H1 (cell line): ENCODE measurements around the gene PGAM1. TPM values are rescaled to one million over a fixed set of nuclear protein-coding genes. Genes with fewer than 3 reads are reported as not detected.
"Not testable (repeated sequence)": the region's sequence is repeated elsewhere in the genome, so short reads cannot be mapped to it uniquely, and the experiment has no call there.

Source experiments
- CTCF ChIA-PET: fragments of 300-600 bp; sonication (Branson Sonifier 250); formaldehyde crosslinking; loops from one replicate; lab custom pipeline; 2021; ENCODE audit not compliant: partially characterized antibody; lab: Charles Lee
- POLR2A ChIA-PET: fragments of 300-600 bp; sonication (Branson Sonifier 250); formaldehyde crosslinking; loops from one replicate; lab custom pipeline; 2021; ENCODE audit warnings: inconsistent platforms; ENCODE audit not compliant: partially characterized antibody; lab: Charles Lee
- DNase-seq, 2 experiments: peaks; one replicate each; pipeline versions ENCODE4 v3.0.0 to v3.0.0-alpha.2; 2010 to 2022; ENCODE audit warnings: low spot score in 2 of 2, low read depth in 1 of 2, mixed read lengths in 1 of 2
- FAIRE-seq: peaks from 2 replicates; lab custom pipeline; 2011; peaks lifted over from hg19 to GRCh38; lab: Jason Lieb, UNC
- H2AFZ ChIP-seq: 2 replicates; pipeline ENCODE4 v1.8.1; 2012; ENCODE audit warnings: low read length, inconsistent platforms
- H2AK5ac ChIP-seq: 2 replicates; pipeline ENCODE4 v1.6.1; 2013; ENCODE audit warnings: low read depth, low read length
- H2BK120ac ChIP-seq: replicated peaks from 2 replicates; pipeline ENCODE3; 2013; ENCODE audit warnings: low read depth, low read length, inconsistent platforms
- H2BK12ac ChIP-seq: 2 replicates; pipeline ENCODE4 v1.6.1; 2013; ENCODE audit warnings: low read depth, low read length
- H2BK15ac ChIP-seq: 2 replicates; pipeline ENCODE4 v1.6.1; 2013; ENCODE audit warnings: low read length
- H2BK20ac ChIP-seq: 2 replicates; pipeline ENCODE4 v1.6.1; 2013; ENCODE audit warnings: low read length
- H2BK5ac ChIP-seq: 2 replicates; pipeline ENCODE4 v1.6.1; 2013; ENCODE audit warnings: low read depth, low read length
- H3K14ac ChIP-seq: 2 replicates; pipeline ENCODE4 v1.6.1; 2013; ENCODE audit warnings: inconsistent platforms; ENCODE audit not compliant: insufficient read length
- H3K18ac ChIP-seq: 2 replicates; pipeline ENCODE4 v1.6.1; 2013; ENCODE audit warnings: low read length; ENCODE audit errors: extremely low read depth
- H3K23ac ChIP-seq: 2 replicates; pipeline ENCODE4 v1.6.1; 2013; ENCODE audit warnings: inconsistent platforms; ENCODE audit not compliant: insufficient read length
- H3K23me2 ChIP-seq: 2 replicates; pipeline ENCODE4 v1.6.1; 2013; ENCODE audit warnings: low read depth, low read length
- H3K27ac ChIP-seq: 2 replicates; pipeline ENCODE4 v1.6.1; 2011; ENCODE audit warnings: low read depth, low read length, inconsistent platforms
- H3K27me3 ChIP-seq, 4 experiments: replicated peaks in 1 of 4; 1 replicate in 1 of 4; 2 replicates in 3 of 4; pipeline versions ENCODE4 v1.6.1 to v1.8.1; 2011 to 2013; ENCODE audit warnings: low read length in 3 of 4, mild to moderate bottlenecking in 3 of 4, inconsistent platforms in 2 of 4, mixed read lengths in 2 of 4, moderate library complexity in 1 of 4; ENCODE audit not compliant: control insufficient read depth in 3 of 4, insufficient read depth in 3 of 4; ENCODE audit errors: extremely low read depth in 1 of 4
- H3K36me3 ChIP-seq, 4 experiments: 2 replicates each; pipeline versions ENCODE4 v1.6.1 to v1.8.1; 2011 to 2013; ENCODE audit warnings: mild to moderate bottlenecking in 4 of 4, low read length in 3 of 4, moderate library complexity in 2 of 4, control low read depth in 1 of 4, inconsistent platforms in 1 of 4; ENCODE audit not compliant: insufficient read depth in 4 of 4, control insufficient read depth in 2 of 4
- H3K4ac ChIP-seq: replicated peaks from 2 replicates; pipeline ENCODE3; 2013; ENCODE audit warnings: low read length, low read depth, mixed read lengths, inconsistent platforms; ENCODE audit not compliant: insufficient read length
- H3K4me1 ChIP-seq, 4 experiments: replicated peaks in 1 of 4; 1 replicate in 1 of 4; 2 replicates in 3 of 4; pipeline versions ENCODE4 v1.6.1 to v1.8.1; 2011 to 2013; ENCODE audit warnings: low read length in 3 of 4, inconsistent platforms in 2 of 4, mixed read lengths in 1 of 4; ENCODE audit not compliant: insufficient read depth in 4 of 4, control insufficient read depth in 3 of 4
- H3K4me2 ChIP-seq, 2 experiments: 2 replicates each; pipeline versions ENCODE4 v1.6.1 to v1.8.1; 2011 to 2013; ENCODE audit warnings: low read depth in 2 of 2, low read length in 2 of 2, control low read depth in 1 of 2, inconsistent platforms in 1 of 2, mild to moderate bottlenecking in 1 of 2; ENCODE audit not compliant: insufficient read depth in 1 of 2
- H3K4me3 ChIP-seq, 4 experiments: fragments of 200-600, 300-600 bp in 1 of 4; sonication (generic), shearing (Covaris generic), sonication (Bioruptor Twin) in 1 of 4; 2 replicates each; pipeline versions ENCODE4 v1.5.1 to v1.8.1; 2011 to 2016; ENCODE audit warnings: low read length in 4 of 4, low read depth in 3 of 4, control low read depth in 2 of 4, inconsistent platforms in 2 of 4, mild to moderate bottlenecking in 2 of 4, mixed read lengths in 1 of 4, moderate library complexity in 1 of 4; ENCODE audit not compliant: insufficient read depth in 2 of 4; ENCODE audit errors: extremely low read depth in 1 of 4
- H3K56ac ChIP-seq: replicated peaks from 2 replicates; pipeline ENCODE3; 2013; ENCODE audit warnings: low read depth, mild to moderate bottlenecking, mixed read lengths, low read length, inconsistent platforms; ENCODE audit not compliant: insufficient read length
- H3K79me1 ChIP-seq: 2 replicates; pipeline ENCODE4 v1.6.1; 2013; ENCODE audit warnings: low read depth, low read length, control low read depth
- H3K79me2 ChIP-seq, 2 experiments: 2 replicates each; pipeline versions ENCODE4 v1.6.1 to v1.8.1; 2012 to 2013; ENCODE audit warnings: low read length in 2 of 2, mild to moderate bottlenecking in 2 of 2, inconsistent platforms in 1 of 2; ENCODE audit not compliant: insufficient read depth in 2 of 2, control insufficient read depth in 1 of 2
- H3K9ac ChIP-seq, 4 experiments: replicated peaks in 1 of 4; 1 replicate in 1 of 4; 2 replicates in 3 of 4; pipeline versions ENCODE4 v1.6.1 to v1.8.1; 2011 to 2013; ENCODE audit warnings: low read depth in 3 of 4, low read length in 3 of 4, control low read depth in 2 of 4, mild to moderate bottlenecking in 2 of 4, moderate library complexity in 2 of 4, inconsistent platforms in 1 of 4; ENCODE audit errors: extremely low read depth in 1 of 4
- H3K9me3 ChIP-seq, 2 experiments: 2 replicates each; pipeline versions ENCODE4 v1.6.1 to v1.8.1; 2012 to 2013; ENCODE audit warnings: mild to moderate bottlenecking in 2 of 2, moderate library complexity in 2 of 2, control low read depth in 1 of 2, inconsistent platforms in 1 of 2, low read depth in 1 of 2, low read length in 1 of 2, mixed read lengths in 1 of 2; ENCODE audit not compliant: insufficient read depth in 2 of 2
- H4K20me1 ChIP-seq, 2 experiments: replicated peaks in 1 of 2; 2 replicates each; pipeline versions ENCODE3 to v1.8.1; 2011 to 2013; ENCODE audit warnings: inconsistent platforms in 2 of 2, low read length in 2 of 2, mild to moderate bottlenecking in 1 of 2; ENCODE audit not compliant: insufficient read depth in 2 of 2, control insufficient read depth in 1 of 2
- H4K5ac ChIP-seq: 2 replicates; pipeline ENCODE4 v1.6.1; 2013; ENCODE audit warnings: low read length, low read depth, mixed read lengths, inconsistent platforms; ENCODE audit not compliant: insufficient read length
- H4K8ac ChIP-seq: 2 replicates; pipeline ENCODE4 v1.8.0; 2013; ENCODE audit warnings: mild to moderate bottlenecking, moderate library complexity, low read length, inconsistent platforms; ENCODE audit not compliant: insufficient read depth; ENCODE audit errors: extremely low read depth
- H4K91ac ChIP-seq: replicated peaks from 2 replicates; pipeline ENCODE3; 2013; ENCODE audit warnings: low read length, mixed read lengths, inconsistent platforms; ENCODE audit not compliant: insufficient read length
- CBX8 ChIP-seq: fragments of 300-800, 300-1000 bp; sonication (generic); IDR thresholded peaks from 2 replicates; pipeline ENCODE4 v1.7.1; 2016; ENCODE audit warnings: low read depth, low read length, borderline replicate concordance
- CEBPB ChIP-seq: IDR thresholded peaks from 2 replicates; pipeline ENCODE4 v1.6.1; 2012; ENCODE audit warnings: low read depth, low read length
- EZH2 ChIP-seq: fragments of 200-600 bp; sonication (generic); IDR thresholded peaks from 2 replicates; pipeline ENCODE4 v1.7.1; 2012; ENCODE audit warnings: low read depth, mild to moderate bottlenecking, moderate library complexity, low read length, inconsistent platforms; ENCODE audit not compliant: severe bottlenecking
- GABPA ChIP-seq: IDR thresholded peaks from 2 replicates; pipeline ENCODE4 v1.6.1; 2011; ENCODE audit warnings: mild to moderate bottlenecking, low read length, moderate library complexity, borderline replicate concordance; ENCODE audit not compliant: insufficient read depth
- HDAC2 ChIP-seq, 2 experiments: fragments of 300-600 bp in 1 of 2; sonication (generic) in 1 of 2; IDR thresholded peaks; 2 replicates each; pipeline ENCODE4 v1.6.1; 2011 to 2012; ENCODE audit warnings: low read depth in 2 of 2, low read length in 2 of 2, mild to moderate bottlenecking in 2 of 2, moderate library complexity in 2 of 2, borderline replicate concordance in 1 of 2, inconsistent platforms in 1 of 2
- JUN ChIP-seq: IDR thresholded peaks from 2 replicates; pipeline ENCODE4 v1.6.1; 2011; ENCODE audit warnings: low read depth, mild to moderate bottlenecking, improper control_type of control experiment, low read length
- KDM4A ChIP-seq: IDR thresholded peaks from one replicate; pipeline ENCODE4 v1.7.1; 2012; ENCODE audit warnings: low read depth, mild to moderate bottlenecking, moderate library complexity, low read length, inconsistent platforms; ENCODE audit not compliant: severe bottlenecking
- RFX5 ChIP-seq: IDR thresholded peaks from 2 replicates; pipeline ENCODE4 v1.6.1; 2011; ENCODE audit warnings: low read depth, low read length, improper control_type of control experiment, borderline replicate concordance
- SP2 ChIP-seq: IDR thresholded peaks from 2 replicates; pipeline ENCODE4 v1.6.1; 2012; ENCODE audit warnings: mild to moderate bottlenecking, low read length, inconsistent platforms
- WGBS, 2 experiments: shearing (Covaris generic) in 1 of 2; methylation state at CpG; one replicate each; pipeline versions ENCODE4 v1.1.6 to v1.1.7; 2013 to 2015; ENCODE audit warnings: low lambda C conversion rate in 2 of 2, mixed read lengths in 2 of 2, inconsistent platforms in 1 of 2, low coverage in 1 of 2, missing lambda C conversion rate in 1 of 2; ENCODE audit not compliant: insufficient replicate concordance in 2 of 2, insufficient coverage in 1 of 2, insufficient read length in 1 of 2; ENCODE audit errors: extremely low coverage in 1 of 2, missing lambda C conversion rate in 1 of 2; 5-methylcytosine and 5-hydroxymethylcytosine counted together
- polyA plus RNA-seq, 7 experiments: library from polyadenylated mRNA; depleted of rRNA in 3 of 7; stranded (reverse) in 5 of 7; unstranded in 2 of 7; fragments of >200 nt in 5 of 7; fragments of 200-250 nt in 2 of 7; gene quantifications; 1 replicate in 5 of 7; 2 replicates in 1 of 7; 4 replicates in 1 of 7; pipeline versions ENCODE4 v1.2.1 to v1.2.3, GENCODE V29; 2011 to 2013; ENCODE audit warnings: missing spikeins in 2 of 7, mixed read lengths in 2 of 7
- total RNA-seq: library from RNA; stranded (reverse); fragmentation: NEBNext Ultra II Directional; extraction: Animal tissue kit (Norgen Biotek cat#: 25700); gene quantifications from 2 replicates; pipeline ENCODE4 v1.2.1, GENCODE V29; 2021
- TF ChIP-seq, protein P1 (sequence below): IDR thresholded peaks from 2 replicates; pipeline ENCODE4 v1.6.1; 2012; ENCODE audit warnings: low read length, inconsistent platforms
- TF ChIP-seq, protein P2 (sequence below): IDR thresholded peaks from 2 replicates; pipeline ENCODE4 v1.6.1; 2012; ENCODE audit warnings: inconsistent platforms

Gene PGAM1
- total and polyA plus RNA-seq, 2 of the 8 experiments (the other 6 are each of a cell fraction or from before 2014, with no cell fraction given), result 791 to 799 TPM

DNA sequence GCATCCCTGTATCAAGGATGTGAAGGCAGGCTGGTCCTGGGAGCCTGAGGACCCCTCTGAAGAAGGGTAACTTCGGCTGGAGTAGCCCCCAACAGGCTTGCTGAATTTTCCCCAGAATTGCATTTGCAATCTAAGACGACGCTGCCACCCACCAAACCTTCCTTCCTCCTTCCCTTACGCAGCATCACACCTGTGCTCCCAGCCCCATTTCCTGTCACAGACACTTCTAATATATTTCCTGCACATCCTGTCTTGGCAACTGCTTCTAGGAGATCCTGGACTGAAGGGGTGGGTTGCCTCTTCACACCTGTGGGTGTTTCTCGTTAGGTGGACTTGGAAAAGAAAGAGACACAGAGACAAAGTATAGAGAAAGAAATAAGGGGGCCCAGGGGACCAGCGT is 9.4 kb upstream of the PGAM1 start (continued):
- TF ChIP-seq, protein P1, sequence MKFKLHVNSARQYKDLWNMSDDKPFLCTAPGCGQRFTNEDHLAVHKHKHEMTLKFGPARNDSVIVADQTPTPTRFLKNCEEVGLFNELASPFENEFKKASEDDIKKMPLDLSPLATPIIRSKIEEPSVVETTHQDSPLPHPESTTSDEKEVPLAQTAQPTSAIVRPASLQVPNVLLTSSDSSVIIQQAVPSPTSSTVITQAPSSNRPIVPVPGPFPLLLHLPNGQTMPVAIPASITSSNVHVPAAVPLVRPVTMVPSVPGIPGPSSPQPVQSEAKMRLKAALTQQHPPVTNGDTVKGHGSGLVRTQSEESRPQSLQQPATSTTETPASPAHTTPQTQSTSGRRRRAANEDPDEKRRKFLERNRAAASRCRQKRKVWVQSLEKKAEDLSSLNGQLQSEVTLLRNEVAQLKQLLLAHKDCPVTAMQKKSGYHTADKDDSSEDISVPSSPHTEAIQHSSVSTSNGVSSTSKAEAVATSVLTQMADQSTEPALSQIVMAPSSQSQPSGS, result no peak
- TF ChIP-seq RFX5, result no peak
- TF ChIP-seq, protein P2, sequence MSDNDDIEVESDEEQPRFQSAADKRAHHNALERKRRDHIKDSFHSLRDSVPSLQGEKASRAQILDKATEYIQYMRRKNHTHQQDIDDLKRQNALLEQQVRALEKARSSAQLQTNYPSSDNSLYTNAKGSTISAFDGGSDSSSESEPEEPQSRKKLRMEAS, result no peak
- TF ChIP-seq GABPA, result no peak
- no peak for TF ChIP-seq CEBPB
- no peak for TF ChIP-seq JUN
- TF ChIP-seq KDM4A, result no peak
- TF ChIP-seq SP2, result no peak
- no peak for TF ChIP-seq CBX8
- TF ChIP-seq HDAC2 (IDR thresholded peaks at IDR 0.05; ENCODE audit: borderline replicate concordance in 1 of 2, low read depth in 2 of 2, low read length in 2 of 2), result no peak
- TF ChIP-seq EZH2, result no peak

DNA sequence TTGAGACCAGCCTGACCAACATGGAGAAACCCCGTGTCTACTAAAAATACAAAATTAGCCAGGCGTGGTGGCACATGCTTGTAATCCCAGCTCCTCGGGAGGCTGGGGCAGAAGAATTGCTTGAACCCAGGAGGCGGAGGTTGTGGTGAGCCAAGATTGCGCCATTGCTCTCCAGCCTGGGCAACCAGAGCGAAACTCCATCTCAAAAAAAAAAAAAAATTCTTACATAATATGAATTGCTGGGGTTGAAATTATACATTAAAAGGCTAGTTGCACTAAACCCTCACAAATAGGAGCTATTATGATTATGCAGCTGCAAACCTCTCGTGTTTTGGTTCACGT is 2.3 kb upstream of the PGAM1 start:
- not testable (repeated sequence) for H2BK15ac ChIP-seq, H2AK5ac ChIP-seq, H3K56ac ChIP-seq, H3K9me3 ChIP-seq, H3K4me2 ChIP-seq, DNase-seq, H4K5ac ChIP-seq, H3K27ac ChIP-seq, H2AFZ ChIP-seq, H4K91ac ChIP-seq, H3K14ac ChIP-seq, H3K4ac ChIP-seq, H2BK120ac ChIP-seq, H2BK5ac ChIP-seq, H2BK12ac ChIP-seq, FAIRE-seq, H3K27me3 ChIP-seq, H3K4me3 ChIP-seq, H3K9ac ChIP-seq, H3K4me1 ChIP-seq, H4K8ac ChIP-seq, H3K79me1 ChIP-seq, H2BK20ac ChIP-seq, H3K18ac ChIP-seq, H4K20me1 ChIP-seq, H3K23ac ChIP-seq
- Histone ChIP-seq H3K36me3 (peaks cover 0 to 15% (median 4%) of the 10 kb centered on the region in 4 experiments; a peak in 1 of 8 replicates), H3K23me2 (peaks cover 12% of the 10 kb centered on the region), H3K79me2 (peaks cover 21 to 26% of the 10 kb centered on the region in 2 experiments)
- ChIA-PET CTCF (interaction anchor here (0.6 to 8.7 kb wide), 5 partner anchors 16 to 68 kb away, joined by 3 to 128 read pairs (median 3); no protein-coding TSS in a partner anchor), POLR2A (interaction anchor here (0.6 to 2.0 kb wide), 5 partner anchors 9 to 636 kb away, joined by 3 to 11 read pairs (median 3); no protein-coding TSS in a partner anchor)
- WGBS, 2 experiments, result 94% methylated on average over 8 of the region's 8 CpGs; no CpG with 5 or more reads in 1 of the 2 experiments
